SK-MEL-5 (cell line): ENCODE results near the gene YWHAQ. TPM values are rescaled to one million over a fixed set of nuclear protein-coding genes. Genes with fewer than 3 reads are reported as not detected.

ENCODE experiments used
- DNase-seq: peaks from one replicate; pipeline ENCODE4 v3.0.0-alpha.2; 2016; ENCODE audit warnings: low read depth, low spot score
- in situ Hi-C: cut with HindIII; loops from 2 replicates; pipeline ENCODE4 v1.10.0; 2016; ENCODE audit warnings: low sequenced_read_pairs, high pct_unique_total_duplicates, low pct_unique_long_range_greater_than_20kb
- total RNA-seq: library from RNA; depleted of rRNA; stranded (reverse); fragments of >200 nt; shearing (Covaris generic); gene quantifications from 2 replicates; pipeline ENCODE4 v1.2.3, GENCODE V29; 2014

YWHAQ gene
- total RNA-seq, 1 experiment from 2014 or later, result 253 TPM

DNA sequence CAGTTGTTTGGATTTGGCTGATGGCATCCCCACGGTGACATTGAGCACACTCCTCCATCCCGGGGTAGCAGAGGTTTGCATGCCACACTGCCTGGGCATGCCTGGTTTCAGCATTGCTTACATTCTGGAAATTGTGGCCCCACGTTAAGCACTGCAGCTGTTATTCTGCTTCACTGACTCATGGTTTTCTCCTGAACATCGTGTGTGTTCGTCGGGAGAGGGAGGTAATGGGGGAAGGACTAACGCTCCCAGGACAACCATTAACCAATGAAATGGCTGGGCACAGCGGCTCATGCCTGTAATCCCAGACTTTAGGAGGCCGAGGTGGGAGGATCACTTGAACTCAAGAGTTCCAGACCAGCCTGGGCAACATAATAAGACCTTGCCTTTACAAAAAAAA is 28.2 kb upstream of the YWHAQ start:
- DNase-seq, result no peak
- in situ Hi-C loops, result no loop called here

DNA sequence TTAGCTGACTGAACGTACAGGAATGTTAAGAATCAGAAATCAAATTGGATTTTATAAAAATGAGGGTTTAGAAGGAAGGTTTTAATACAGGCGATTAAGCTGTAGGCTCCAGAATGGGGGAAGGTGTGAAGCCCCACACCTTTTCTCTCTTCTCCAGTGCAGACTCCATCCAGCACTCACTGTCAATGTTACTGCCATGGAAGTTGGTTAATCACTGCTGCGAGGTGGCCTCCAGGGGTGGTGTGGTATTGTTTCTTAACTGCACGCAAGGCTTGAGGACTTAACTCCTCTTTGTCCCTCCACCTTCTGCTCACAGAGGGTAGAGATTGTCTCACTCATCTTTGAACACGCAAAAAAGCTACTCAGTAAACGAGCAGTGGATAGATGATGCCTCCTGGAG is 26.9 kb upstream of the YWHAQ start:
- in situ Hi-C loops, result no loop called here
- DNase-seq, result no peak

DNA sequence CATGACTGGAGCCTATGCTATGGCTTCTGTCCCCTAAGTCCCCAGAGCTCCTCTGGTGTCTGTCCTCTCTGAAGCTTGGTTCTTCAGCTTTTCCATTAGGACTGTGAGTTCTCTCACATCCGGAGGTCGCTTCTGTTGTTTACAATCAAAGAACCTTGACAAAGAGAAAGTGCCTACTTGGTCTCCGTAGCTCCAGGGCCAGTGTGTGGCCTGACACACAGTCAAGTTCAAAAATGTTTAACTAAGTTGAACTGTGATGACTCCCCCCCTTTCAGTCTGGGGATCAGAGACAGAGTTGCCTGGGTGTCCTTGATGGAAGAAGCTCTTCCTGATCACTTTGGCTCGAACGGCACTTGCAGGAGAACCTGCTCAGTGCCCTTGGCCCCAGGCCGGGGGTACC is 26.3 kb upstream of the YWHAQ start:
- DNase-seq, result no peak
- in situ Hi-C loops, result no loop called here

DNA sequence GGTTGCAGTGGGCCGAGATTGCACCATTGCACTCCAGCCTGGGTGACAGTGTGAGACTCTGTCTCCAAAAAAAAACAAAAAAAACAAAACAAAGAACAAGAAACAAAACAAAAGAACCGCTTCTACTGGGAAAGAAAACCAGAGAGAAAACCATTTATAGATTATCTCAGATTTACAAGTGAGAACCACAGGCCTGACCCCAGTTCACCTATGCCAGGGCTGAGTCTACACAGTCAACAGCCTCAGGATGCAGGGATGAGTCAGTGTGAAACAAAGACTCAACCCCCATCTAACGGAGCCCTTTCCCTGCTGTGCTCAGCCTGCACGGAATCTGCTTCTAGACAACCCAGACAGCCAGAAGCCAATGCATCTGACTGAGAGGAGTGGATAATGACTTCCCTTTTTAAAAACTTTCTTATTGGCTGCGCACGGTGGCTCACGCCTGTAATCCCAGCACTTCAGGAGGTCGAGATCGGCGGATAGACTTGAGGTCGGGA is 25.5 kb upstream of the YWHAQ start:
- in situ Hi-C loops, result no loop called here
- no peak for DNase-seq

DNA sequence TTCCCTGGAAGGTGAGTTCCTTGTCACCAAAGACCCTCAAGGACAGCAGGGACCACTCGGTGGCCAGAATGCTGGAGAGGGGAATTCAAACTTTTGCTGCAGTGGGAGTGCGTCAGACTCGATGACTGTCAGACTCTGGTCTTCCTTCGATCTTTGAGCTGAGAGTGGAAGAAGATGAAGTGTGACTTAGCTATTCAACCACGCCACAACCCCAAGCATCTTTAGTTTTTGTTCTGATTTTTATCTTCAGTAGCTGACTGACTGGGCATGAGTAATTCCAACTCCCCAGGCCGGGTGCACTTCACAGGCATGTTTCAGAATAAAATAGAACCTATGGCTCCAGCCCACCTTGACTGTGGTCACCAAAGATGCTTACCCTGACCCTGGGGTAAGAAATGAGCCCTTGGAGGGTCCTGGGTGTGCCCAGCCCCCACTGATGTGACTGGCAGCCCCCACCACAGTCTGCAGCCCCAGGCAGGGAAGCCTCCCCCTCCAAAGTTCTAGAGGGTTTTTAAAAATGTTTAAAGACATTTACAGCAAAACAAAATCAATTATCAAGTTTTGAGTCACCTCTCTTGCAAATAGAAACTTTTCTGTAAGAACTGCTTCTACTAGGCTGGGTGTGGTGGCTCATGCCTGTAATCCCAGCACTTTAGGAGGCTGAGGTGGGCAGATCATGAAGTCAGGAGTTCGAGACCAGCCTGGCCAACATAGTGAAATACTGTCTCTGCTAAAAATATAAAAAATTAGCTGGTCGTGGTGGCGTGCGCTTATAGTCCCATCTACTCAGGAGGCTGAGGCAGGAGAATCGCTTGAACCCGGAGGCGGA is 24.9 kb upstream of the YWHAQ start:
- in situ Hi-C loops, result no loop called here
- no peak for DNase-seq

DNA sequence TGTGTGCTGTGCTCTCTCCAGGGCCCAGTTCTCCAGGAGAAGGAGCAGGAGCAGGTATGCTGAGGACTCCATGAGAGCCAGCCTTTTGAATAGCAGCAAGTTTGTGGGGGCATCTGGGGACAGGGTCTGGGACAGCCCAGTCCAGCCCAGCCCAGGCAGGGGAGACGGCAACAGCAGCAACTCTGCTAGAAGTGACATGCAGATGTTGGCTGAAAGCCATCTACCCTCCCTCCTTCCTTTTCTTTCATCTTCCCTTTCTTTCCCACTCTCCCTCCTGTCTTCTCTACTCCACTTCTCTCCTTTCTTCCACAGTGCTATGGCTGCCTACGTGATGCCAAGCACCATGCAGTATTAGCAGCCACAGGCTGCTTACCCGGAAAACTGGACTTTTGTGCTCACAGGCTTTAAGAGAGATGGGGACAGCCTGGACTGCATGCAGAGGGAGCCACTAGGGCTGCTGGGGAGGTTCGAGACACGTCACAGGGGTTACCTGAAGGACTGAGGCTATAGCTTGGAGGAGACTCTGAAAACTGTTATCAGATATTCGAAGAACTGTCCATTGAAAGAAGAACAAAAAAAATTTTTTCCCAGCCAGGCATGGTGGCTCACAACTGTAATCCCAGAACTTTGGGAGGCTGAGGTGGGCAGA is 23.8 kb upstream of the YWHAQ start:
- DNase-seq, result no peak
- in situ Hi-C loops, result no loop called here

DNA sequence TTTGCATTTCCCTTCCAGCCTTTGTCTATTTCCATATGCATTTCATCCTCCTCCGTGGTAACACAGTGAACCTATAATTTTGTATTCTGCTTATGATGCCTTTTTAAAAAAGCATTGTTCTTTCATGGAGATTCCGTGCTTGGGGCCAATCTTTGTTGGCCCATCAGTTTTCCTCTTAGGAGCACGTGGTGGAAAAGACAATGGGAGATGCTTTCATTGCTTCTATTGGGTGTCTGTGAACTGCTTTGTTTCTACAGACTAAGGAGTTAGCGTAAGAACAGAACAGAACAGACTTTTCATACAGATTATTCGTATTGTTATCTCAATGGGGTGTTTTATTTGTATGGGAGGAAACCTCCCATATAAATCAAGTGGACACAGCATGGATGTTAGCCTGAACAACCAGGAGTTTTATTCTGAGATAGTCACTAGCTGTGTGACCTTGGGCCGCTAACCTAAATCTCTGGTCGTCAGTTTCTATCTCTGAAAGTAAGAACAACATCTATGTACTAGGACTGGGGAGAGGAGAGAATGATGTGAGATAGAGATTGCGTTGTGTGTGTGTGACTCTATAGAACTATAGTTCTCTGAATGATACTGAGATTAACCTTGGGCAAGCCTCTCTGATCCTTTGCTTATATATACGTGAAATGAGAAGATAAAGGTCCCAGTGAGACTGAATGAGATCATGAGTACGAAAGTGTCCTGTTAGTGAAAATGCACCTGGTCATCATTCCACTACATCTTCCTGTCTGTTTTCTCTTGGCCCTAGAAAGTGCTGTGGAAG is 22.9 kb upstream of the YWHAQ start:
- in situ Hi-C loops, result no loop called here
- DNase-seq, result no peak

DNA sequence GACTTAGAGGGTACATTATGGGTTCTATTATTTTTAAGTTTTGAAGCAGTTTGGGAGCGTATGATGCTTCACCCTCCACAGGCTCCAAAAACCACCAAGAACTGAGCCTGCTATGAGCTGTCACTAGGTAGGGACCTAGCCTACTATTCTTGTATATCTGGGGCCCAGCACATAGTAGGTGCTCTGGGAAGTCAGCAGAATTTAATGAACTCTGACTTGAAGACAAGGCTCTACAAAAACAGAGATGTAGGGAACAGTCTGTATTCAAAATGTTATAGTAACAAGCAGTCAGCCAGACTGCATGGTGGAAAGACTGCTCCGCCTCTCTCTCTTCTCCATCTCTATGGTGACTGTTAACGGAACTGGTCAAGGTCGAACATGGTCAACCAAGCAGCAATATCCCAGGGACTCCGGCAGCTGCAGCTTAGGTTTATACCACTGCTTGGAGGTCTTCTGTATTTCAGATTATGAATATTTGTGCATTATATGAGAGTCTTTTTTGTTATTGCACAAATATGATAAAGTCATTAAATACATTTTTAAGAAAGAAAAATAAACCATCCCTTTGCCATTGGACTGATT is 22.2 kb upstream of the YWHAQ start:
- in situ Hi-C loops, result no loop called here
- no peak for DNase-seq

DNA sequence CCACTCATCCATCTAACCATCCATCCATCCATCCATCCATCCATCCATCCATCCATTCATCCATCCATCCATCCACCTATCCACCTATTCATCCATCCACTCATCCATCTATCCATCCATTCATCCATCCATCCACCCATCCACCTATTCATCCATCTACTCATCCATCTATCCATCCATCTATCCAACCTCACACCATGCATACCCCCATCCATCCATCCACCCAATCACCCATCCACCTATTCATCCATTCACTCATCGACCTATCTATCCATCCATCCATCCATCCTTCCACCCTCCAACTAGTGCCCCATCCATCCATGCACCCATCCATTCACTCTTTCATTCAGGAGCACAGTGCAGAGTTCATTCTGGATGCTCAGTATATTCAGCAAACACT is 21.5 kb upstream of the YWHAQ start:
- DNase-seq, result no peak
- in situ Hi-C loops, result no loop called here

DNA sequence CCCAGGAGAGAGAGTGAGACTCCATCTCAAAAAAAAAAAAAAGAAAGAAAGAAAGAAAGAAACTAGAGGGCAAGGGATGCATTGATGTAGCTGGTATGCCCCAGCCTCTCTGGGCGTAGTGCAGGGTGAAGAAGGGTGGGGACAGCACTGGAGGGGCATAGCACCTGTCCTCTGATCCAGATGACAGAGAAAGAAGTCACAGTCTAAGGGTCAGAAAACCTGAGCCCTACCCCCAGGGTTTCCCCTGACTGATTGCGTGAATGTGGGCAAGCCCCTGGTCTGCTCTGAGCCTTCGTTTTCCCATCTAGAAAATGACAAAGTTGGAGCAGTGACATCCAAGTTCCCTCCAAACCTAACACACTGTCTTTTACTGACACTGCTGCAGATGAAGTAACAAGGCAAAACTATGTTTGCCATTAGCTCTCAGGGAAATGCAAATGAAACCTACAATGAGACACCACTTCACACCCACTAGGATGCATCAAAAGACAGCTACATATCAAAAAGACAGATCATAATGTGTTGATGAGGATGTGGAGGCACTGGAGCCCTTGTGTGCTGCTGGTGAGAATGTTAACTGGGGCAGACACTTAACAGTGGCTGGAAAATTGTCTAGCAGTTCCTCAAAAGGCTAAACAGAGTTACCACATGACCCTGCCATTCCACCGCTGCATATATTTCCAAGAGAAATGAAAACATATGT is 19.5 kb upstream of the YWHAQ start:
- in situ Hi-C loops, result no loop called here
- DNase-seq, result no peak

DNA sequence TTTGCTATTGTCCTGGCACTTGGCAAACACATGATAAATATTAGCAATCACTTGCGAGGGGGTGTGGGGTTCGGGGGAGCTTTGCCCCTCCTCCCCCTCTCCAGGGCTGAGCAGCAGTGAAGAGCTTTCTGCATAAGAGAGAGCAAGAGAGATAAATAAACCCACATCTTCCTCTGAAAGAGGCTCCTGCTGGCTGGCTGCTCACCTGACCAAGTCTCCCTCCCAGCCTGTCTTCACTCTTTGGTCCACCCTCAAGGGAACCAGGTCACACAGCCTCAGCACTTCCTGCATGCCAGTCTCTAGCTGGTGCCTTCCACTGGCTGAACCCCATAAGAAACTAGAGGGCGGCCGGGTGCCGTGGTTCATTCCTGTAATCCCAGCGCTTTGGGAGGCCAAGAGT is 18.5 kb upstream of the YWHAQ start:
- in situ Hi-C loops, result no loop called here
- no peak for DNase-seq

DNA sequence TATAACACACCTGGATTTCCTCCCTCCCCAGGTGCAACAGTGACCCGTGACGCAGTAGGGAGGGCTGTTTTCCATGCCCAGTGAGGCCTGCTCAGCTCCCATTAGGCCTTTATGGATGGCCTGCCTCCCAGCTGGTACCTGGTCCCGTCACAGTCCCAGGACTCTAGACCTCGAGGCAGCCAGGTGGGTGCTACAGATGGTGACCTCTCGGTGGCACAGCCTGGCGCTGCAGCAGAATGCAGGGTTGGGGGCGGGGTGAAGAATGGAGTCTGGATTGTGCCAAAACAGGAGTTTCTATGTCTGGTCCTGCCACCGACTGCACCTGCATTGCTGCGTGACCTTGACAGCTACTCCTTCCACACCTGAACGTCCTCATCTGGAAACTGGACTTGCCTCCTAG is 18.0 kb upstream of the YWHAQ start:
- in situ Hi-C loops, result no loop called here

DNA sequence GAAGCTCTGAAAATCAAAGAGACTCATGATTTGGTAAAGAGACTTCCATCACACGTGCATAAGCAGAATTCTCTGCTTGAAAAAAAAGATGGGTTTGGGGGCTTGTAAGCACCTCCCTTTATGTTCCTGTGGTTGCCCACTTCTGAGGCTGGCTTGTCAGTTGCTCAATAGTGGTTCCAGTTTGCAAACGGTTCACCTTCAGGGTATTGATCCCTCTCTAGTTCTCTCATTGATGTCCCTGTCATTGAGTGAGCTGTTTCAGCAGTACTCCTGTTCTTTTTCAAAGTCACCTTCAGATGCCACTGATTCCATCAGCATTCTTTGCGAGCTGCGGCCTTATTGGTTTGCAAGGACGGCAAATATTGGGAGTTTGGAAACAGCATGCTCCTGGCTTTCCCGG is 17.1 kb upstream of the YWHAQ start:
- no peak for DNase-seq
- in situ Hi-C loops, result no loop called here

More for the DNA sequence above, 18.0 kb upstream of the YWHAQ start:
- no peak for DNase-seq

DNA sequence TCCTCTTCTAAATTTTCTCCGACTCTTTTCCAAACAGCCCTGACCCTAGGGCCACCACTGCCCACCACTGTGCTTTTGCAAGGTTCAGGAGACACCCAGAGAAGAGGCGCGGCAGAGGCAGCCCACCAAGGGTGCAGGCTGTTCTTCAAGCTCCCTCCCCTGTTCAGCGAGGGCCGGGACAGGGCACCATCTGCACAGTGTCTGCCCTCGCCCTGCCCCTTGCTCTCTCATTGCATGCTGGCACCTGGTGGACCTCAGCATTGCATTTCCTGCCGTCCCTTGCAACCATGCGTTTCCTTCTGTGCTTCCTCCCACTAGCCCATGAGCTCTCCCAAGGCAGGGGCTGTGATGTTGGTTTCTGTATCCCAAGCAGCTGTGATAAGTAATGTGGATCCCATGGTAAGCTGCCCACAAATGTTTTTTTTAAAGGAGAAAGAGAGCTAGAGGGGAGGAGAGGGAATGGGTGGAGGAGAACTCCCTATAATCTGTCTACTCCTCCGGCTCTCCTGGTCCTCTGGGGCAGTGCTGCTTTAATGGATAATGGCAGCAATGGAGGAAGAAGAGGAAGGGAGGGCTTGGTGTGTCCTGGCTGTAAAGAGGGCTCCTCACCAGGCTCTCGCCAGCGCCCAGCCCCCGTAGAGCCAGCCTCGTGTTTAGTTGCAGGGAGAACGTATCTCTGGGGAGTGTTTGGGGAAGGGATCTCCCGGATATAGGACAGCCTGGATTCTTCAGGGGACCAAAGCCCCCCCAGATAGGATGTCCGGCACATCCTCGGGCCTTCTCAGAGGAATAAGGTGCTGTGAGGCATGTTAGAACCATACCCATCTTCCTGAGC is 15.6 kb upstream of the YWHAQ start:
- DNase-seq, result no peak
- in situ Hi-C loops, result no loop called here

DNA sequence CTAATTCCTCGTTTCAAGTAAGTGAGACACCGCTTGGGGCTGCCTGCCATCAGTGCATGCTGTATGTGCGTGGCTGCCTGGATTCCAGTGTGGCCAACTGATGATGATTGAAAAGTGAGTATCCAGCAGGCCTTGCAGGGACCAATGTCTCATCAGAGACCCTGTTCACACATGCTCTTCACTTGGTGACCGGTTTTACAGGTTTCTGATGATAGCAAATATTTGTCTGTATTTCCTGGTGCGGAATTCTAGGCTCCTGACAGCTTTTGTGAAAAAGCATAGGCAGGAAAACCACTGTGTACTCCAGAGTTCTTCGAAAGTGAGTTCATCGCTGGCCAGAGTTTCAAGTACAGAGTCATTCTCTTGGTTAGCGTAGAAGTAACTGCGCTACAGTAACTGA is 13.8 kb upstream of the YWHAQ start:
- DNase-seq, result no peak
- in situ Hi-C loops, result no loop called here

DNA sequence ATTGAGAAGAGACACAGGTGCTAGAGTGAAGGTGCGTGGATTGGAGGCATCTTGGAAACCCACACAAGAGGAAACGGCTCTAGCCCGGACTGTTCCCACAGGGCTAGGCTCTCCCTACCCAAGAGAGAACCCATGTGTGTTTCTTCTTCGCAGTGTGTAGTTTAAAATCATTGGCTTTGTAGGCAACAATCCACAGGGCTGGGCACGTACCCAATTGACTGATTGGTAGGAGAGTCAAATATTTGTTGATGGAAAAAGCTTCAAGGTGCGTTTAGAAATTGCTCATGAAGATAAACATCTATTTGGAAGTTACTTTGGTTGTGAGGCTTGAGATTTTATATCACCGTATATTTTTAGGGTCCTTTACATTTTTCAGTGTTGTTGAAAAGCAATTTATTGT is 13.2 kb upstream of the YWHAQ start:
- DNase-seq, result no peak
- in situ Hi-C loops, result no loop called here

DNA sequence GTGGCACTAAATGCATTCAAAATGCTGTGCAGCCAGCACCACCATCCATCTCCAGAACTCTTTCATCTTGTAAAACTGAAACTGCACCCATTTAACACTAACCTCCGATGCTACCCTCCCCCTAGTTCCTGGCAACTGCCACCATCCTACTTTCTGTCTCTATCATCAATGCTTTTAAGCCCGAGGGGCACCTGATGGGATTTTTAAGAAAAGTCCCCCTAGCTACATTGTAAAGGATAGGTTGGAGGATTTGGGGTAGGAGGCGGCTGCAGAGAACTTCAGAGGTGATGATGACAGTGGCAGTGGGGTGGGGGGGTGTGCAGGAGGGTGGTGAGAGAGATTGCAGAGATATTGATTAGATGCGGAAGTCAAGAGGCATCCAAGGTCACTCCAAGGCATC is 10.8 kb upstream of the YWHAQ start:
- in situ Hi-C loops, result no loop called here

More for the DNA sequence above, 10.8 kb upstream of the YWHAQ start:
- no peak for DNase-seq
